HG03378 (cell line): ENCODE results near the gene TAOK1.
"Not testable (repeated sequence)": the region's sequence is repeated elsewhere in the genome, so short reads cannot be mapped to it uniquely, and the experiment has no call there.

Source experiments
- ATAC-seq: cut with Tn5 transposase; IDR thresholded peaks from one replicate; pipeline ENCODE4 v1.9.1; 2021; ENCODE audit warnings: mild to moderate bottlenecking, moderate library complexity; ENCODE audit not compliant: unreplicated experiment

Gene TAOK1

DNA sequence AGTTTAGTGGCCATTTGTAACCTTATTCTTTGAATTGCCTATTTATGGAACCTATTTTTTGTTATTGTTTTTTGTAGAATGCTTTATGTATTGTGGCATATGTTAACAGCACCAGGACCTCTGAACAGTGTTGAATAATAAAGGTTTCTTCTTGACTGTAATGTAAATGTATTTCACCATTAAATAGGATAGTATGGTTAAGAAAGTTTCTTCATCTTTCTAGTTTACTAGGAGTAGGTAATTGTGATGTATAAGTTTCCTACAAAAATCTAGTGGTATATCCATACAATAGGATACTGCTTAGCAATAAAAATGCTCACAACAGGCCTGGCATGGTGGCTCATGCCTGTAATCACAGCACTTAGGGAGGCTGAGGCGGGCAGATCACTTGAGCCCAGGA, 52.3 kb downstream of the TAOK1 start:
- ATAC-seq: no peak

DNA sequence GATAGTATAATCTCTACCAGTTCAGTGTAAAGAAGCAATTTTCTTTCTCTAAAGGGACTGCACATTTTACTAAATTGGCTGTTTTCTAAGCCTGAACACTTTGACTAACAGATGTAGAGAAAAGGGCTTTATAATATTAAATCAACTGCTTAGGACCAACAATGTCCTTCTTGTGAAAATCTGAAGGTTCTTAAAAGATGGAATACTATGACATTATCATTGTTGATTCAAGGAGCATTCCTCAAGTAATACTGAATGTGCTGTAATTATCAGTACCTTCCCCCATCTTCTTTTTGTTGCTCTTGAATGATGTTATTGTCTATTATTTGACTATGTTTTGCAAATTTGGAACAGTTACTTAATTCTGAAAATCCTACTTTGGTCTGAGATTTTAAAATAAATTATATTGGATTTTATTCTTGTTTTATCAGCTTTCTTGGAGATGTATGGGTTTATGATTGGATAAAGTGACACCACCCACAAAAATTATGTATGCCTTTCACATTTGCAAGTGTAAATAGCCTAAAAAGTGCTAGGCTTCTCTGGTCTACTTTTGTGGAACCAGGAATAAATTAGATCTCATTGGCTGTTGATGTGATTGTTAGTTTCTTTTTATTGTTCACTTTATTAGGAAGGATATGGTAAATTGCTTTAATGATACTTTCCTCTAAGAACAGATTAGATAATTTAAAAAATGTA, 53.0 kb downstream of the TAOK1 start:
- ATAC-seq: no peak

DNA sequence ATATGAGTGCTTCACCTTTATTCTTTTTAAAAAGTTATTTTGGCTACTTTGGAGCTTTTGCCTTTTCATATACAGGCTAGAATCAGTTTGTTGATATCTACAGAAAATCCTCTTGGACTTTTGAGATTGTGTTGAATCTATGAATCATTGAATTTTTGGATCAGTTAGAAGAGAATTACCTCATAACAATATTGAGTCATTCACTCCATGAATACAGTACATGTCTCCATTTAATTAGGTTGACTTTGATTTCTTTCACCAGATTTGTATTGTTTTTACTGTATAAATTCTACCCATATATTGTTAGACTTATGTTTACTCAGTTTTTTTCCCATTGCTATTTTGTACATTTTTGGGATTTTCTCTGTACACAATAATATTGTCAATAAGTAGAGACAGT, 54.4 kb downstream of the TAOK1 start:
- ATAC-seq: no peak

DNA sequence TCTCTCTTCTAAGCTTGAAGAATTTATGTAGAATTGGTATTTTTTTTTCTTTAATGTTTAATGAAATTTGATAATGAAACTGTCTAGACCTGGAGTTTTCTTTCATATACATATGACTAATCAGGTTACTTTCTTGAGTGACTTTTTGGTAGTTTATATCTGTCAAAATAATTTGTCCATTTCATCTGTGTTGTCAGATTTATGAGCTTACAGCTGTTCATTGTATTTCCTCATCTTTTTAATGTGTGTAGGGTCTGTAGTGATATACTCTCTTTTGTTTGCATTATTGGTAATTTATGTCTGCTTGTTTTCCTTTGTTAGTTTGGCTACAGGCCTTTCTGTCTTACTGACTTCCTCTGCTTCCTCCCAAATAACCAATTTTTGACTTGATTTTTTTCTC, 55.7 kb downstream of the TAOK1 start:
- ATAC-seq: no peak

DNA sequence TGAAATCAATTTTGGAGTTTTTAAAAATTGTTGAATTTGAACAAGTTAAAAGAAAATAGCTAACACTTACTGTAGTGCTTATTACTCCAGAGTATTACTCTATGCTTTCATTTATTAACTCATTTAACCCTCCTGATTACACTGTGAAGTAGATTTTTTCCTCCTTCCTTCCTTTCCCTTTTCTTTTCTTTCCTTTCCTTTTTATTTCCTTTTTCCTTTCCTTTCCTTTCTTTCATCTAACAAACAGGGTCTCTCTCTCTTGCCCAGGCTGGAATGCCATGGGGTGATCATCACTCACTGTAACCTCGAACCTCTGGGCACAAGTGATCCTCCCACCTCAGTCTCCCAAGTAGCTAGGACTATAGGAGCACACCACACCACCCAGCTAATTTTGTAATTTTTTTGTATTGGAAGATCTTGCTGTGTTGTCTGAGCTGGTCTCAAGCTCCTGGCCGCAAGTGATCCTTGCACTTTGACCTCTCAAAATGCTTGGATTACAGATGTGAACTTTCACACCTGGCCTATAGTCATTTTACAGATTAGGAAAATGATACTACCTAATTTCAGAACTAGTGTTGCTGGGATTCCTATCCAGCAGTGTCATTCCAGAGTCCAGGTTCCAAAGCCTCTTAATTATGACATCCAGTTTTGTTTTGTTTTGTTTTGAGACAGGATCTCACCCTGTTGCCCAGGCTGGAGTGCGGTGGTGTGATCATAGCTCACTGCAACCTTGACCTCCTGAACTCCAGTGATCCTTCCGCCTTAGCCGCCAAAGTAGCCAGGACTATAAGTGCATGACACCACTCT, 59.9 kb downstream of the TAOK1 start:
- ATAC-seq: no peak

DNA sequence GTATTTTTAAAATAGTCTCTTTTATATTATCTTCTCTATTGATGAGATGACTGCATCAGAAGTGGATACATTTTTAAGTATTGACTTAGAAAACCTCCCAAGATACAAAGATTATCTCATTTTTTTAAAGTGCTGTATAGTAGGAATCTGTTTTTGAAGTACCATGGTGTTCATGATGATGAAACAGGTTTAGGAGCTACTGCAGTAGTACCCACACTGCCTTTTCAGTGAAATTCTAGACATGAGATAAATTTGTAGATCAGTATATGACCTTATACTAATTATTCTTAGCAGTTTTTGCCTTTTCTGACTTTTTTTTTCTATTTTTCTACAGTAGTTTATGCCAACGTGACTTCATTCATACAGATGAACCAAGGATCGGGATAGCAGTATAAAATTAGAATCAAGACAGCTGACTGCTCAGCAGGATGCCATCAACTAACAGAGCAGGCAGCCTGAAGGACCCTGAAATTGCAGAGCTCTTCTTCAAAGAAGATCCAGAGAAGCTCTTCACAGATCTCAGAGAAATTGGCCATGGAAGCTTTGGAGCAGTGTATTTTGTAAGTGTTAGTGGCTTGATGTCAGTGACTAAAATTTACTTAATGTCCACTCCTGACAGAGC, 61.1 kb downstream of the TAOK1 start:
- no peak for ATAC-seq

DNA sequence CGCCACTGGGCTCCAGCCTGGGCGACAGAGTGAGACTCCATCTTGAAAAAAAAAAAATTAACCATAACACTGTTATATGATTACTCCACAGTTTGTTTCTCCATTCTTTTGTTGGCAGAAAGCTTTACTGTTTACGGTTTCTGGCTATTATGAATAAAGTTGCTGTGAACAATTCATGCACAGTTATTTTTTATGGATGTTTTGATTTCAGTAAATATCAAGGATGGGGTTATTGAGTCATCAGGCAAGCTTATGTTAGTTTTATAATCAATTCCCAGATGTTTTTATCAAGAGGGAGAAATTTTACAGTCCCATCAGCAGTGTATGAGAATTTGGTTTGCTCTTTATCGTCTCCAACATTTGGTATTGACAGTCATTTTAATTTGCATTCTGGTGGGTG, 67.9 kb downstream of the TAOK1 start:
- no peak for ATAC-seq

DNA sequence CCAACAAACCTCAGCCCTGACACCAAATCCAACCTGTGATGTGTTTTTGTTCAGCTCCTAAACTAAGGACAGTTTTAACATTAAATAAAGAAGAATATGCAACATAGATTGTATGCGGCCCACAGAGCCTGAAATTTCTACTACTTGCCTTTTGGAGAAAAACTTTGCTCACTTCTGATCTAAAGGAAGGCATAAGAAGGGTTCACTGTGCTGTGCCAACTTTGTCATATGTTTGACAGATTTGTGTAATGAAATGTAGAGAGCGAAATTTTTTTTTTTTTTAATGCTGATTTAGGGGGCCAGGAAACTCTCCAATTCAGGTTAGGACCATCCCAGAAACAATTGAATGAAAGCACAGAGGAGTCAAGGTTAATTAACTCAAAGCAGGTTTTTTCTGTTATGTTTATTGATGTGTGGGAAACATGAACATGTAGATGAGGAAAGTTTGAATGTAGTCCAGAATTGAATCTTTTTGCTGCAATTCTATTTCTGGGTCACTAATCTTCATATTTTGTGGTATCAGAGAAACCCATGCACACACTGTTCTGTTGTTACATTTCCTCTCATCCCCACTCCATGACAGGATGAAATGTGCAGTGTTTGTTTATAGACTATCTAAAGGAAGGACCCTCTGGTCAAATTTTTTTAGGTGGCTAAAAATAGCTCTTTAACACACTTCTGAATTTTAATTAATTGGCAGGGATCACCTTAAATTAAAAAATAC, 71.5 kb downstream of the TAOK1 start:
- ATAC-seq: no peak

DNA sequence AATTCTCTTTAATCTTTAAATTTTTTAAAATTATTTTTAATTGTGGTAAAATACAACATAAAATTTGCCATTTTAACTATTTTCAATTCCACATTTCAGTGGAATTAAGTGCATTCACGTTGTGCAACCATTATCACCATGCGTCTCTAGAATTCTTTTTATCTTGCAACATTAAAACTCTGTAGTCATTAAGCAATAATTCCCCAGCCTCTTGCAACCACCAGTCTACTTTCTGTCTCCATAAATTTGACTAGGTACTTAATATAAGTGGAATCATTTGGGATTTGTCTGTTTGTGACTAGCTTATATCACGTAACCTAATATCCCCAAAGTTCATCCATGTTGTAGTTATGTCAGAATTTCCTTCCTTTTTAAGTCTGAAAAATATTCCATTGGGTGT, 79.1 kb downstream of the TAOK1 start:
- ATAC-seq: no peak

DNA sequence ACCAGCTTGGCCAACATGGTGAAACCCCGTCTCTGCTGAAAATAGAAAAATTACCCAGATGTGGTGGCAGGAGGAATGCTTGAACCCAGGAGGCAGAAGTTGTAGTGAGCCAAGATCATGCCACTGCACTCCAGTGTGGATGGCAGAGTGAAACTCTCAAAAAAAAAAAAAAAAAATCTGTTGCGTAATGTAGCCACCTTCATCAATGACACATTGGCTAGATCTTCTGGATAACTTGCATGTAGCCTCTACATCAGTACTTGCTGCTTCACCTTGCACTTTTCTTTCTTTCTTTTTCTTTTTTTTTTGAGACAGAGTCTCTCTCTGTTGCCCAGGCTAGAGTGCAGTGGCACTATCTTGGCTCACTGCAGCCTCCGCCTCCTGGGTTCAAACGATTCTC, 83.3 kb downstream of the TAOK1 start:
- ATAC-seq: not testable (repeated sequence)

DNA sequence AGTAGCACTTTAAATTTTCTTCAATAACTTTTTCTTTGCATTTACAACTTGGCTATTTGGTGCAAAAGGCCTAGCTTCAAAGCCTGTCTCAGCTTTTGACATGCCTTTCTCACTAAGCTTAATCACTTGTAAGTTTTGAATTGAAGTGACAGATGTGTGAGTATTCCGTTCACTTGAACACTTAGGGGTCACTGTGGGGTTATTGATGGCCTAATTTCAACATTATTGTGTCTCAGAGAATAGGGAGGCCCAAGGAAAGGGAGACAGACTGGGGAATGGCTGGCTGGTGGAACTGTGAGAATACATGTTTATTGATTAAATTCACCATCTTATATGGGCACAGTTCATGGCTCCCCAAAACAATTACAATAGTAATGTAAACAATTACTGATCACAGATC, 84.1 kb downstream of the TAOK1 start:
- no peak for ATAC-seq

DNA sequence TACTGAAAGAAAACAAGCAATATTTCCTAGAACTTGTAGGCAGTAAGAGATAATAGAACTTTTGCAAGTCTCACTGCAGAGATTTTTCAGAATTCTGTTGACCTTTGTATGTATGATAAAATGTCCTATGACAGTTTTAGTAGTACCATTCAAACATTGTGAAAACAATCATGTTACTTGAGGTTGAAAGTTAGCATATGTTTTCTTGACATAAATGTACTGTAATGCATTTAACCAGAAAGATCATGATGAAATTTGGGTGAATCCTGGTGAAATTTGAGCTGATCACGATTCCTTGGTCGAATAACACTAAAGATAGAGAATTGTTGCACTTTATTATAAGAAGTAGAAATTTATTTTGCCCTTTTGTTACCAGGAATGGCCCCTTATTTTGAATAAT, 85.7 kb downstream of the TAOK1 start:
- no peak for ATAC-seq

DNA sequence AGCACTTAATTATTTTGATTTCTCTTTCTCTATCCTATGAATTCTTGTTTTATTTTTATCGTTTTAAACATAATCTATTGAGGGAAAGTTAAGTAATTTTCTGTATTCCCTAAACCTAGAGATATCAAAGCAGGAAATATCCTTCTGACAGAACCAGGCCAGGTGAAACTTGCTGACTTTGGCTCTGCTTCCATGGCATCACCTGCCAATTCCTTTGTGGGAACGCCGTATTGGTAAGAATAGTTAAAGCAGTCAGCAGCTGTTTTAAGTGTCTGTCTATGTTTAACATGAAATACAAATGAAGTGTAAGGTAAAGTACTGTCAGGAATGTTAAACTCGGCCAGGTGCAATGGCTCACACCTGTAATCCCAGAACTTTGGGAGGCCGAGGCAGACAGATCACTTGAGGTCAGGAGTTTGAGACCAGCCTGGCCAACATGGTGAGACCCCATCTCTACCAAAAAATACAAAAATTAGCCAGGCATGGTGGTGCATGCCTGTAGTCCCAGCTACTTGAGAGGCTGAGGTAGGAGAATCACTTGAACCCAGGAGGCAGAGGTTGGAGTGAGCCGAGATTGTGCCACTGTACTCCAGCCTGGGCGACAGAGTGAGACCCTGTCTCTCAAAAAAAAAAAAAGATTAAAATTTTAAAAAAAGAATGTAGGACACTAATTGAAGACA, 90.2 kb downstream of the TAOK1 start:
- ATAC-seq: not testable (repeated sequence)

DNA sequence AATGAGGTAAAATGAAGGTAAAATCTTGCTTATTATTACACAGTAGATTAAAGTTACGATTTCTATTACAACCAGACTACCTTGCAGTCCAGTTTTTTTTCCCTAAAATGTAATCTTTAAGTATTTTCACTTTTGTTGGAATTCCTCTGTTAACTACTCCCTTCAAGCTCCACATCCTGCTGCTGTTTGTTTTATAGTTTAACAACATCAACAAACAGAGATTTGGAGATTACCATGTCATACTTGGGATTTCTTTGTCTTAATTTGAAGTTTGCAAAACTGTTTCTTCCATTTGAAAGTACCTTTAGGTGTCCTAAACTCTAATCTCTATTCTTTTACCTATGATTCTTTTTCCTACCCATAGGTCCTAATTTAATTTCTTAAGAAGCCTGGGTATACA, 93.3 kb downstream of the TAOK1 start:
- no peak for ATAC-seq

DNA sequence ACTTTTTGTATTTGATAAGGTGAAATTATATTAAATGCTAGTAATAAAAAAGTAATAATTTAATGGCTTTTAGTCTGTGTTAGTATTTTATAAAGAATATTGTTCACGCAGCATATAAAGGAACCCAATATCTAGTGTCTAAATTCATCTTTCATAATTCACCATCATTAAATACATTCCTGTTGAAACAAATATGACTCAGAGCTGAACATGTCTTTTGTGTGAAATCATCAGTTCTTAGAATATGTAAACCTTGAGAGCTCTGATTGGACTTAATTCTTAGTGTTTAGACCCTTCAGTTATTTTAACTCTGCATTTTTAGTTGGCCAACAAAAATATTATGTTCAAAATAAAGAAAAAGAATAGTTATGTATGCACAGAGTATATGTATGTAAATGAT, 104.8 kb downstream of the TAOK1 start:
- ATAC-seq: no peak

DNA sequence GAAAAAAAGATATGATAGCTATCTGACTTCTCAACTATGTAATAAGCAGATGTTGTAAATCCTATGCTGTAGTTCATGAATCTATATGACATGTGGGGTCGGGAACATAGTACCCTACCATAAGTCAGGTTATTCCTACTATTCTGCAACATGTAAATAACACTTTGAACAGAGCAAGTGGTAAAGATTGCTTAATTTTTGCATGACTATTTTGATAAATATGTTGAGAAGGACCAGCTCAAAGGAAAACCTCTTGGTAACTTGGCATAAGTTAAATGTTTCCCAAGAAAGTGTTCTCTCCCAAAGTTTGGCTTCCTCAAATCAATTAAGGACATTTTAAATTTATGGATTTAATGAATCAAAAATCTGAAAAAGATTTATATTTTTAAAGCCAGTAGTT, 114.5 kb downstream of the TAOK1 start:
- ATAC-seq: no peak

DNA sequence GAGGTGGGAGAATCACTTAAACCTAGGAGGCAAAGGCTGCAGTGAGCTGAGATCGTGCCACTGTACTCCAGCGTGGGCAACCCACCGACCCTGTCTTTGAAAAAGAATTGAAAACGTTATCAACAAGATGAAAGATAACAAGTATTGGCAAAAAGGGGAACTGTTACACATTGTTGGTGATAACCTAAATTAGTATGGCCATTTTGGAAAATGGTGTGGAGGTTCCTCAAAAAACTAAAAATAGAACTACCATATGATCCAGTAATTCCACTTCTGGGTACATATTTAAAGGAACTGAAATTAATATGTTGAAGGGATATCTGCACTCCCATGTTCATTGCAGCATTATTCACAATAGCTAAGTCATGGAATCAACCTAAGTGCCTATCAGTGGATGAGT, 115.7 kb downstream of the TAOK1 start:
- no peak for ATAC-seq

DNA sequence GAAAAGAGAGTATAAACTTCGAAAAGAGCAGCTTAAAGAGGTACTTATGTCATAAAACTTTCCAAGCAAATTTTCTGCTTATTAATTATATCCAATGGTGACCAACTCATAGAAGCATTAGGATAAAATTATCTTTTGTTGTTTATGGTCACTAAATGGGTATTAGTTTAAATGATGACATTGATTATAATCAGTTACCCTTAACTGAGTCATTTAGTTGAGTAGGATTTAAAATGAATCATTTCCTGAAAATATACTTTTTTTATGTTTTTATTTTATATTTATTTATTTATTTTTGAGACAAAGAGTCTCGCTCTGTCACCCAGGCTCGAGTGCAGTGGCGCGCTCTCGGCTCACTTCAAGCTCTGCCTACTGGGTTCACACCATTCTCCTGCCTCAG, 120.8 kb downstream of the TAOK1 start:
- no peak for ATAC-seq

DNA sequence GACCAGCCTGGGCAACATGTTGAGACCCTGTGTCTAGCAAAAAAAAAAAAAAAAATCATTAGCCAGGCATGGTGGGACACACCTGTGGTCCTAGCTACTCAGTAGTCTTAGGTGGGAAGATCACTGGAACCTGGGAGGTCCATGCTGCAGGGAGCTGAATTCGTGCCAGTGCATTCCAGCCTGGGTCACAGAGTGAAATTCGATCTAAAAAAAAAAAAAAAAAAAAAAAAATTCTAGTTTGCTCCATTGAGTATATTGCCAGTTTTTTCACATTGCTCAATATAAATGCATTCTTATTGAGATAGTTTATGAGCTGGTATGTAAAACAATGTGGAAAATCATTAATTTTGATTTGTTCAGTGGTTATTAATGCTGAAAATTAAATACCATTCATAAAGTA, 124.6 kb downstream of the TAOK1 start:
- ATAC-seq: no peak

DNA sequence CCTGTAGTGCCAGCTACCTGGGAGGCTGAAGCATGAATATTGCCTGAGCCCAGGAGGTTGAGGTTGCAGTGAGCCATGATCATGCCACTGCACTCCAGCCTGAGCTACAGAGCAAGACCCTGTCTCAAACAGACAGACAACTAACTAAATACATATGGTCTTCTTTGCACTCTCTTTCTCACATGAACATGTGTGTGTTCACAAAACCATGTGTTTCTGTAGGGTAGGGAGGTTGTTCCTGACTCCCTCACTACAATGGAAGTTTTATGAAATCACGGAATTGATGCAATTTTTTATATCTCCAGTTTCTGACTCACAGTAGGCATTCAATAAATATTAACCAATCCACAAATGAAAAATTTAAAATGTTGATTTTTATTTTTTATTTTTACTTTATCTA, 128.2 kb downstream of the TAOK1 start:
- no peak for ATAC-seq

DNA sequence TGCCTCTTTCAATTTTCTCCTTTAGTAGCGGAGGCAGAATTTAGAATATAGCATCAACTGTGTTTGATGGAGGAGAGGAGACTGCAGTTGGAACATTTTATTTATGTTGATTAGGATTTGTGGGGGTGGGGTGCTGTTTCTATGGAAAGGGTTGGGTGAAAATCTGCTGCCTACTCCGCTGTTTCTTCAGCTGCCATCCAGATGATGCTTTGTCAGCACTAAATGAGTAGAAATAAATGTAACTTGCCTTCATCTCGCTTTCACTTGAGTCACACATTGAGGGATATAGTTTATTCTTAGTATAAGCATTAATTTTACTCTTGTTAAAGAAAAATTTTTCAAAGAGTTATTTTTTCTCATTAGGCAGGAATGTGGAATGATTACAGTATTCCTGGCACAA, 134.5 kb downstream of the TAOK1 start:
- no peak for ATAC-seq
